Stimulated activated memory B cell treated with anti-CD40 and anti-IgM and Interleukin-4, amounts not matched to agents 10 μg/mL and 1 μg/mL and 100 μg/mL, for 72 hours (primary cell): Measurements from ENCODE around the gene ADIPOR1.
A peak's percentile ranks its signal among the peaks of the same experiment; 100 is the strongest.
"Not testable (repeated sequence)": the region's sequence is repeated elsewhere in the genome, so short reads cannot be mapped to it uniquely, and the experiment has no call there.

Source experiments
- ATAC-seq: fragments of 150-1000 bp; cut with Tn5 transposase; 2 replicates; pipeline ENCODE4 v1.10.0; 2021
- H3K27ac Mint-ChIP-seq: one replicate; pipeline ENCODE4 v1.8.0; 2022; ENCODE audit warnings: mild to moderate bottlenecking, mixed read lengths
- H3K27me3 Mint-ChIP-seq: one replicate; pipeline ENCODE4 v1.8.0; 2022; ENCODE audit warnings: mixed read lengths
- H3K36me3 Mint-ChIP-seq: one replicate; pipeline ENCODE4 v1.8.0; 2022; ENCODE audit warnings: mixed read lengths
- H3K4me1 Mint-ChIP-seq: one replicate; pipeline ENCODE4 v1.8.0; 2022; ENCODE audit warnings: mixed read lengths
- H3K4me3 Mint-ChIP-seq: one replicate; pipeline ENCODE4 v1.8.0; 2022; ENCODE audit warnings: mild to moderate bottlenecking, moderate library complexity, mixed read lengths
- H3K9me3 Mint-ChIP-seq: one replicate; pipeline ENCODE4 v1.8.0; 2022; ENCODE audit warnings: mixed read lengths

The ADIPOR1 gene

GRCh38 chr1:202986120-202986519 lies 28.0 kb upstream of the ADIPOR1 start:
- not testable (repeated sequence) for H3K27ac Mint-ChIP-seq, H3K36me3 Mint-ChIP-seq, H3K4me3 Mint-ChIP-seq, H3K9me3 Mint-ChIP-seq, ATAC-seq
- H3K27me3 Mint-ChIP-seq: peaks cover 19% of the 10 kb centered on the region
- H3K4me1 Mint-ChIP-seq: peaks cover 11% of the 10 kb centered on the region

DNA sequence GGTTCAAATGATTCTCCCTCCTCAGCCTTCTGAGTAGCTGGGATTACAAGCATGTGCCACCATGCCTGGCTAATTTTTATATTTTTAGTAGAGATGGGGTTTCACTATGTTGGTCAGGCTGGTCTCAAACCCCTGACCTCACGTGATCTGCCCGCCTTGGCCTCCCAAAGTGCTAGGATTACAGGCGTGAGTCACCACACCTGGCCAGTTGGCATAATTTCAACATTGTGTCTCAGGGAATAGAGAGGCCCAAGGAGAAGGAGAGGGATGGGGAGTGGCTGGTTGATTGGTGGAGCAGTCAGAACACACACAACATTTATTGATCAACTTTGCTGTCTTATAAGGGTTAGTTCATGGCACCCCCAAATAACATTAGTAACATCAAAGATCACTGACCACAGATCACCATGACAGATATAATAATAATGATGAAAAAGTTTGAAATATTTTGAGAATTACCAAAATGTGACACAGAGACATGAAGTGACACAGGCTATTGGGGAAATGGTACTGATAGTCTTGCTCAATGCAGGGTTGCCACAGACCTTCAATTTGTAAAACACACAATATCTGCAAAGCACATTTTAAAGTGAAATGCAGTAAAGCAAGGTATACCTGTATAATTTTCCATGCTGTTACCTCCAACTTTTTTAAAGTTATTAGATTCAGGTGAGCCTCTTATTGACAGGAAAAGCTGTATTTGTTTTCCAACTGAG lies 24.8 kb upstream of the ADIPOR1 start:
- H3K9me3 Mint-ChIP-seq: no peaks in the 10 kb centered on the region
- no peak overlapping the region for H3K4me3 Mint-ChIP-seq
- no peaks in the 10 kb centered on the region for H3K4me1 Mint-ChIP-seq
- H3K36me3 Mint-ChIP-seq: no peaks in the 10 kb centered on the region
- H3K27ac Mint-ChIP-seq: no peak overlapping the region
- H3K27me3 Mint-ChIP-seq: peaks cover 30% of the 10 kb centered on the region
- no peak for ATAC-seq

DNA sequence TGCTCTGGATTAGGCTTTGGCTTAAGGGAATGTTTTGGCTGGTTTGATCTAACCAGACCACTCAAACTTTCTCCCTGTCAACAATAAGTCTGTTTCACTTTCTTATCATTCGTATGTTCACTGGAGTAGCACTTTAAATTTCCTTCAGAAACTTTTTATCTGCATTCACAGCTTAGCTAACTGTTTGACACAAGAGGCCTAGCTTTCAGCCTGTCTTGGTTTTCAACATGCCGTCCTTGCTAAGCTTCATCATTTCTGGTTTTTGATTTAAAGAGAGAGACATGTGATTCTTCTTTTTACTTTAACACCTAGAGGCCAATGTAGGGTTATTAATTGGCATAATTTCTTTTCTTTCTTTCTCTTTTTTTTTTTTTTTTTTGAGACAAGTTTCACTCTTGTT lies 23.8 kb upstream of the ADIPOR1 start:
- no peaks in the 10 kb centered on the region for H3K9me3 Mint-ChIP-seq
- H3K27me3 Mint-ChIP-seq: peaks cover 26% of the 10 kb centered on the region
- H3K27ac Mint-ChIP-seq: no peak overlapping the region
- H3K36me3 Mint-ChIP-seq: no peaks in the 10 kb centered on the region
- ATAC-seq: no peak
- no peak overlapping the region for H3K4me3 Mint-ChIP-seq
- H3K4me1 Mint-ChIP-seq: no peaks in the 10 kb centered on the region

GRCh38 chr1:202979459-202979858 lies 21.3 kb upstream of the ADIPOR1 start:
- no peak overlapping the region for H3K27ac Mint-ChIP-seq
- no peak for ATAC-seq
- H3K4me3 Mint-ChIP-seq: no peak overlapping the region
- no peaks in the 10 kb centered on the region for H3K36me3 Mint-ChIP-seq
- peaks cover 20% of the 10 kb centered on the region for H3K27me3 Mint-ChIP-seq
- no peaks in the 10 kb centered on the region for H3K4me1 Mint-ChIP-seq
- no peaks in the 10 kb centered on the region for H3K9me3 Mint-ChIP-seq

- H3K36me3 Mint-ChIP-seq: no peaks in the 10 kb centered on the region
- H3K27me3 Mint-ChIP-seq: peaks cover 20% of the 10 kb centered on the region
- H3K4me1 Mint-ChIP-seq: no peaks in the 10 kb centered on the region
- no peak overlapping the region for H3K4me3 Mint-ChIP-seq
- ATAC-seq: no peak
- H3K27ac Mint-ChIP-seq: no peak overlapping the region
- H3K9me3 Mint-ChIP-seq: no peaks in the 10 kb centered on the region
Measured at GRCh38 chr1:202976633-202977032, 18.5 kb upstream of the ADIPOR1 start.

DNA sequence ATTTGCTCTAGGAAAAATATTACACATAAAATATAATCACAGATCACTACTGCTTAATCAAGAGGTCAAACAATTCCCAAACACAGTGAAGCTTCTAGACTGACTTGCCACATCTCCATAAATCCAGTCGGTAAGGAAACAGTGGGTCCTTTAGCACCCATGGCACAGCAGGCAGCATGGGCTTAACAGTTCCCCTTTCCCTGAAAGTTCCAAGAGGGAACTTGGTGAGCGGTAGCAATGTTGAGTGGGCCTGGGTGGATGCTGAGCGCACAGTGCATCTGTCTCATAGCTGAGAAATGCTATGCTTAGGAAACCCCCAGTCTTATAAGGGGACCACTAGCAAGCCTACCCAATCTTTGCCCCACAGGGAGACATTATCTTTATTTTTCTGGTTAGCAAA lies 16.7 kb upstream of the ADIPOR1 start:
- Mint-ChIP-seq H3K4me1 (no peaks in the 10 kb centered on the region), H3K9me3 (no peaks in the 10 kb centered on the region), H3K4me3 (no peak overlapping the region), H3K27me3 (peaks cover 14% of the 10 kb centered on the region), H3K36me3 (no peaks in the 10 kb centered on the region), H3K27ac (no peak overlapping the region)
- ATAC-seq: no peak

- H3K4me3 Mint-ChIP-seq: no peak overlapping the region
- ATAC-seq: no peak
- H3K27ac Mint-ChIP-seq: no peak overlapping the region
- peaks cover 18% of the 10 kb centered on the region for H3K4me1 Mint-ChIP-seq
- no peaks in the 10 kb centered on the region for H3K9me3 Mint-ChIP-seq
- no peaks in the 10 kb centered on the region for H3K27me3 Mint-ChIP-seq
- H3K36me3 Mint-ChIP-seq: no peaks in the 10 kb centered on the region
Measured at GRCh38 chr1:202972046-202972445, 13.9 kb upstream of the ADIPOR1 start.

GRCh38 chr1:202968895-202969295 lies 10.8 kb upstream of the ADIPOR1 start:
- H3K27me3 Mint-ChIP-seq: no peaks in the 10 kb centered on the region
- H3K27ac Mint-ChIP-seq: peak overlapping the region; percentile 76
- ATAC-seq: peak; percentile 82
- no peaks in the 10 kb centered on the region for H3K9me3 Mint-ChIP-seq
- H3K4me1 Mint-ChIP-seq: peaks cover 40% of the 10 kb centered on the region
- H3K4me3 Mint-ChIP-seq: peak overlapping the region; percentile 45
- H3K36me3 Mint-ChIP-seq: peaks cover 9% of the 10 kb centered on the region

DNA sequence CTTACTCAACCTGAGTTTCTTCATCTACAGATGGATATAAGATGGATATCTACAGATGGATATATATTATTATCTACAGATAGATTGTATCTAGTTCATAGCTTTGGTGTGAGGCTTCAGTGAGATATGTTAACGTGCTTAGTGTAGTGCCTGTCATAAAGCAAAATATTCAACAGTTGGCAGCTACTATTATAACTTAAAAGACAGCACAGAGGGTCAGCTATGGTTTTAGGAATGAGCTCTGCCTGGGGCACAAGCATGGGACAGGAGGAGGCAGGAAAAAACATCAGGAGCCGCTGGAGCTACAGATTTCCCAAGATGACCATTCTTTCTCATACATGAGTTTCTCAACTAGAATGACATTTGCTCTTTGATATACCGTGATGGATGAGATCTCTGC lies 10.2 kb upstream of the ADIPOR1 start:
- peaks cover 40% of the 10 kb centered on the region for H3K4me1 Mint-ChIP-seq
- H3K27me3 Mint-ChIP-seq: no peaks in the 10 kb centered on the region
- peak overlapping the region; percentile 76 for H3K27ac Mint-ChIP-seq
- H3K9me3 Mint-ChIP-seq: no peaks in the 10 kb centered on the region
- H3K36me3 Mint-ChIP-seq: peaks cover 14% of the 10 kb centered on the region
- peak overlapping the region; percentile 86 for H3K4me3 Mint-ChIP-seq
- ATAC-seq: no peak

DNA sequence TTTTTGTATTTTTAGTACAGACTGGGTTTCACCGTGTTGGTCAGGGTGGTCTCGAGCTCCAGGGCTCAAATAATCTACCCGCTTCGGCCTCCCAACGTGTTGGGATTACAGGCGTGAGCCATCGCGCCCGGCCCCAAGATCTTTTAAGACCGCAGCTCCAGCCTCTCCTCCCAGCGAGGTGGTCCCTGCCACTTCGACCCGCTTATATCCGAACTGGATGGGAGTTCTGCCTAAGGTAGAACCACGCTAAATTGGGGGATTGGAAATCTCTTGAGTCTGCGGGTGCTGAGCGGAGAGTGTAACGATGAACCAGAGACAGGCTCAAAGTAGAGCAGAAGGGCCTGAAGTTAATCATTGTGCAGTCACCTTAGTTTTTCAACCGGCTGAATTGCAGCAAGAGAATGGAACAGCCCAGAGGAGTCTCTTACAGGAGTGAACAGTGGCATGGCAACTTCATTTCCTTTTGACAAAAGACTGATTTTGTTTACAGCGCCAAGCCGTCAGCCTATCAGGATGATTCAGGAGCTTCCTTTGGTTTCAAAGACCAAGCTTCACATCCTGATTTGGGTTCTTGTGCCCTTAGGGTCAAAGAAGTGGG lies 9.7 kb upstream of the ADIPOR1 start:
- ATAC-seq: peak; percentile 27
- peak overlapping the region; percentile 86 for H3K4me3 Mint-ChIP-seq
- H3K36me3 Mint-ChIP-seq: peaks cover 18% of the 10 kb centered on the region
- peak overlapping the region; percentile 76 for H3K27ac Mint-ChIP-seq
- H3K4me1 Mint-ChIP-seq: peaks cover 40% of the 10 kb centered on the region
- H3K27me3 Mint-ChIP-seq: no peaks in the 10 kb centered on the region
- H3K9me3 Mint-ChIP-seq: no peaks in the 10 kb centered on the region

DNA sequence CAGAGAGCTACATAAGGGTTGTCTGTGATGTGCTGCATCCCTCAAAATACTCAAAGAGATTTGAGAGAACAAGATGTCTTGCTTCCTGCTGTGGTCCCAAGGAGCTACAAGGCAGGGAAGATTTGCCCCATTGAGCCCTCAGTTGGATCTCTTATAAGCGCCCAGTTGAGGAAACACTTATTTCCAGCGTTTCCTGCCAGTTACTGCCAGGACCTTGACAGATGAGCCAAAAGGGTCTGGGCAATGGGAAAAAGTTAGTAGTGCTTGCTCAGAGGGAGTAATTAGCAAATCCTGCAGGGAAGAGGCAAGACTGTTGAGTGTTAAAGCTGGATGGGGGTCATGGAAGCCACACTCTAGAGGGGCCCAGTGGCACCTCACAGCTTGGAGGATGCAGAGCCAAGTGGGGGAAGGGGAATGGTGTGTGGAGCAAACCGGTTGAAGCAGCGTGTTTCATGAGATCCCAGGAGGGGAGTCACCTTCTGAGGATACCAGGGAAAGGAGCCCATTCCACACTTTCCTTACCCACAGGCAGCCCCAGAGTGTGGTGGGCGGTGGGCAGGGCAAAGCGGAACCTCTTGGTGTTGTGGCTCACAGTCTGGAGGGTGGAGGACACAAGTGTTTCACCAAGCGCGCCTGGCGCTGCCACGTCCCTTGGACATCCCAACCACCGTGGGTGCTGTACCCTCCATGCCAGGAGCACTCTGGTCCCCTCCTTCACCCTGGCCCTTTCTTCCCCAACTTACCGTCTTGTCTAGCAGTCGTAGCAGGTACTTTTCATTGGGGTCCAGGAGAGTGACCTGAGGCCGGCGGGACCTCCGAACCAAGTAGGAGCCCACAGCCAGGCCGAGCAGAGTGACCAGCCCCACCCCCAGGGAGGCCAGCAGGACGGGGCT lies 8.1 kb upstream of the ADIPOR1 start:
- peaks cover 40% of the 10 kb centered on the region for H3K4me1 Mint-ChIP-seq
- H3K9me3 Mint-ChIP-seq: no peaks in the 10 kb centered on the region
- H3K27ac Mint-ChIP-seq: peak overlapping the region; percentile 74
- H3K27me3 Mint-ChIP-seq: no peaks in the 10 kb centered on the region
- peak overlapping the region; percentile 85 for H3K4me3 Mint-ChIP-seq
- H3K36me3 Mint-ChIP-seq: peaks cover 30% of the 10 kb centered on the region
- no peak for ATAC-seq

DNA sequence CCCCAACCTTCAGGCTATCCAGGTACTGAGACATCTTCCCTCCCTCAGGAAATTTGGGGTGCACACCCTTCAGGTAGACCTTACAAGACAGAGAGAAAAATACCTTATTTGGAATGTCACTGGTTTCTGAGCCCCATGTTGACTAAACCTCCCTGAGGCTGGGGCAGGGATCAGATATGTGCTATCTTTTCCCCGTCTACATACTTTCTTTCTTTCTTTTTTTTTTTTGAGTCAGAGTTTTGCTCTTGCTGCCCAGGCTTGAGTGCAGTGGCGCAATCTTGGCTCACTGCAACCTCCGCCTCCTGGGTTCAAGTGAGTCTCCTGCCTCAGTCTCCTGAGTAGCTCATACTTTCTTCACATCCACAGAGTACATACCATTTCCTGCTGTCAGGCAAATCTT lies 7.3 kb upstream of the ADIPOR1 start:
- no peaks in the 10 kb centered on the region for H3K9me3 Mint-ChIP-seq
- H3K27ac Mint-ChIP-seq: no peak overlapping the region
- H3K4me3 Mint-ChIP-seq: no peak overlapping the region
- ATAC-seq: no peak
- H3K27me3 Mint-ChIP-seq: no peaks in the 10 kb centered on the region
- peaks cover 40% of the 10 kb centered on the region for H3K4me1 Mint-ChIP-seq
- peaks cover 32% of the 10 kb centered on the region for H3K36me3 Mint-ChIP-seq

- Mint-ChIP-seq H3K27ac (peak overlapping the region; percentile 66), H3K4me3 (no peak overlapping the region), H3K27me3 (no peaks in the 10 kb centered on the region), H3K9me3 (no peaks in the 10 kb centered on the region), H3K4me1 (peaks cover 40% of the 10 kb centered on the region), H3K36me3 (peaks cover 32% of the 10 kb centered on the region)
- ATAC-seq: no peak
Measured at GRCh38 chr1:202964791-202965410, 6.8 kb upstream of the ADIPOR1 start.

- Mint-ChIP-seq H3K27me3 (no peaks in the 10 kb centered on the region), H3K4me3 (no peak overlapping the region), H3K36me3 (peaks cover 32% of the 10 kb centered on the region), H3K27ac (no peak overlapping the region), H3K9me3 (no peaks in the 10 kb centered on the region), H3K4me1 (peaks cover 34% of the 10 kb centered on the region)
- no peak for ATAC-seq
Measured at GRCh38 chr1:202961220-202961880, 3.2 kb upstream of the ADIPOR1 start.

- H3K27ac Mint-ChIP-seq: no peak overlapping the region
- H3K4me3 Mint-ChIP-seq: no peak overlapping the region
- H3K36me3 Mint-ChIP-seq: peaks cover 26% of the 10 kb centered on the region
- ATAC-seq: no peak
- H3K4me1 Mint-ChIP-seq: peaks cover 24% of the 10 kb centered on the region
- H3K9me3 Mint-ChIP-seq: no peaks in the 10 kb centered on the region
- no peaks in the 10 kb centered on the region for H3K27me3 Mint-ChIP-seq
Measured at GRCh38 chr1:202959276-202959620, 1.1 kb upstream of the ADIPOR1 start.
